NOMO-1 treated with dmso at 0.1 percent for 144 hours (cell line): Measurements from ENCODE around the gene EPM2AIP1.
A peak's percentile ranks its signal among the peaks of the same experiment; 100 is the strongest.
"Not testable (repeated sequence)": the region's sequence is repeated elsewhere in the genome, so short reads cannot be mapped to it uniquely, and the experiment has no call there.

Experiments
- DNase-seq: peaks from one replicate; lab custom pipeline; 2025; ENCODE audit not compliant: unreplicated experiment; lab: John Stamatoyannopoulos, UW

The EPM2AIP1 gene

GRCh38 chr3:36992806-36993325, at the start of gene EPM2AIP1:
EPM2AIP1 (minus strand) TSS chr3:36993131; CDS start chr3:36993077, 54 bp downstream.
- no peak for DNase-seq

- DNase-seq: not testable (repeated sequence)
Observed at GRCh38 chr3:37042712-37043111, 49.8 kb upstream of the EPM2AIP1 start.

DNA sequence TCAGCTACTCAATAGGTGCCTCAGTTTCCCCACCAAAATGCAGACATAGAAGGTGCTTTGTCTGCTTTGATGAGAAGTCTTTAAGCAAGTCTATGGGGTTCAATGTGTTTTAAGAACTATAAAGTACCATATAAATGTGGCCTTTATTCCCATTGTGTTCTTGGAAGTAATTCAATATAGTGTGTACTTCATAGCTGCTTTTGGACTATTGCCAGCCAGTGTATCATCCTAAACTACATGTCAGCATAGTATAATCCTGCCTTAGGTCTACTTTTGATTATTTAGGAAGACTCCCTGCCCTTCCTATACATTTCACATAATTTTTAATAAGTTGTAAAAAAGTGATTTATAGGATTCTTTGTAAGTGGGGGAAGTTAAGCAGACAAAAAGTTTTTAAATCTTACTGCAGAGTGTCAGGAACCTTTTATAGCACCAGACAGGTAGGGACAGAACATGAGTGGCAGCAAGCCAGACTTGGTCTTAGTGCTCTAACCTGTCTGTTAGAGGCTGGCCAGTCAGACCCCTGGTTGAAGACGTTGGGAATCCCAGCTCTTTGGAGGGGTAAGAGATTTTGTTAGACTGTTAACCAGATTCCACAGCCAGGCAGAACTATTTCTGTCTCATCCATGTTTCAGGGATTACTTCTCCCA, 48.7 kb upstream of the EPM2AIP1 start:
- no peak for DNase-seq

GRCh38 chr3:37040231-37040630, 47.3 kb upstream of the EPM2AIP1 start:
- DNase-seq: no peak

DNA sequence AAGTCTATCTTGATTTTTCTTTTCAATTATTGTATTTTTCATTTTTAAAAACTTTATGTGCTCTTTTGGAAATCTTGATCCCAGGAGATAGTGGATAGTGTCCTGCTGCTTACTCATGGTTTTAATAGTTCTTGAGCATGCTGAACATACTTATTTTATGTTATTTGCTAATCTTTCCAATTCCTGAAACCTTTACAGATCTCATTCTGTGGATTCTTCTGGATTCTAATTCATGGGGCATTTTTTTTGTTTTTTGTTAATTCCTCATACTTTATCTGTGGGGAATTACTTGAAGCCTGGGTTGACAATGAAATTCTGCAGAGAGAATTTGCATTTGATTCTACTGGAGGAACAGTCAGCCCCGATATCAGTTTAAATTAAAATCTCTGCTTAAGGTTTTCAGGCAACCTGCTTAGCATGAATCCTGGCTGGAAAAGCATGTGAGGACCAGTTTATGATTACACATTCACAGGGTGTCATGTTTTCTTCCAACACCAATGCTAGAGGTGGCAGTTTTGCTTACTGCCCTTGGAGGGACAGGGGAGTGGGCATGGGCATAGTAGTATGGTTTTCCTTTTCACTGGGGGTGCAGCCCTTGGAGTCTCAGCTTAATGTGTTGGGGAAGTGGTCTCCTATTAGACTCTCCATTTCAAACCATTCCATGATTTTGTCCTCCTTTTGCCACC, 46.4 kb upstream of the EPM2AIP1 start:
- DNase-seq: no peak

- no peak for DNase-seq
Observed at GRCh38 chr3:37037352-37037751, 44.4 kb upstream of the EPM2AIP1 start.

DNA sequence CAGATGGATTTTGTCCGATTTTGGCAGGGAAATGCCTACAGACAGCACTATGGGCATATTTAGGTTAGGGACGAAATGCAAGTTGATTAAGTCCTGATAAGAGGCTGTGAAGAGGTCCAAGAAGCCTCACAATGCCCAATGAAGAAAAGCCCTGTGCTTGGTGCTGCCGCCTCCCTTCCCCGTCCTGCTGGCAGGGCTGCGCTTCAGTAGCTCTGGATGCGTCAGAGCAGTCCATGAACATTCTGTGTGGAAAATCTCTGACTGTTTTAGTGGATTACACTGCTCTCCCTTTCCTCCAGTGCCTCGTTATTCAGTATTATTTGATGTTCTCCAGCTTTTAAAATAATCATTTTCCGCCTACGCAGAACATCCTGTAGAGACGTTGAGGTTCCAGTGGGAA, 40.0 kb upstream of the EPM2AIP1 start:
- no peak for DNase-seq

DNA sequence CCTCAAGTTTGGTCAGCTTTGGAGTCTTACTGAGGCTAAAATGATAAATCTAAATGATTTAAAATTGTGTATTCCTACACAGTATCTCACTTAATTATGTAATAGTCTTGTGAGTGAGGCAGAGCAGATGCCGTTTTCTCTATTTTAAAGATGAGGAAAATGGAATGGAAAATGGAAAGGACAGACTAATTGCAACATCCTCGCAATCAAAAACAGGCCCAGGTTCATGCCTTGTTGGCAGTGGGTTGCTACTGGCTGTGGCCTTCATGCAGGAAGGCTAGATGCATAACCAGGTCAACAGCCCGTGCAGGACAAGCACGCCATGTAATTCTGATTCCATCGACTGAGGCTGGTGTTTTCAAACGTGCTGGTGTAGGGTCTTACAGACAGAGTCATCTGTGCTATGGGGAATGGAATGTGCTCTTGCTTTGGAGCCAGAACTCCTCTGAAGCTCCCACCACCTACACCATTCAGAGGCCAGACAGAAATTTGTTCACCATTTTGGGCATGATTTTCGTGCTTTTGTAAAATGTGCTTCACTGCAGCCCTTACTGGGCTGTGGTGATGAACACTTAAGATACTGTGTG, 38.3 kb upstream of the EPM2AIP1 start:
- no peak for DNase-seq

DNA sequence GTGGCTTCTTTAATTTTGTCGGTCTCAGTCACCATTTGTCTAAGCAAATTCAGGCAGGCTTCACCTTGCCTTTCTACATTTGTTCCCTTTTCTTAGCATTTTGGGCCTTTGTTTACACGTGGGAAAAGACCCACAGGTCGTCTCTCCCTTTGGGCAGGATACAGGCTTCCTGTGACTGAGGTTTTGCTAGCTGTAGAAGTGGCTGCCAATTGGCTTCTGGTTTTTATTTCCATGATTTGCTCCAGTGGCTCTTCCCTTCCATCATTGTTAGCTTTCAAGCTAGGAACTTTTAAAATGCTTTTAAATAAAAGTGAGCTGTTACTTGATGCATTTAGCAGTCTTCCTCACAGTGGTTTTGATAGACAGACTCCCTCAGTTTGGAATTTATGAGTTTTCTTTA, 37.7 kb upstream of the EPM2AIP1 start:
- DNase-seq: no peak

DNA sequence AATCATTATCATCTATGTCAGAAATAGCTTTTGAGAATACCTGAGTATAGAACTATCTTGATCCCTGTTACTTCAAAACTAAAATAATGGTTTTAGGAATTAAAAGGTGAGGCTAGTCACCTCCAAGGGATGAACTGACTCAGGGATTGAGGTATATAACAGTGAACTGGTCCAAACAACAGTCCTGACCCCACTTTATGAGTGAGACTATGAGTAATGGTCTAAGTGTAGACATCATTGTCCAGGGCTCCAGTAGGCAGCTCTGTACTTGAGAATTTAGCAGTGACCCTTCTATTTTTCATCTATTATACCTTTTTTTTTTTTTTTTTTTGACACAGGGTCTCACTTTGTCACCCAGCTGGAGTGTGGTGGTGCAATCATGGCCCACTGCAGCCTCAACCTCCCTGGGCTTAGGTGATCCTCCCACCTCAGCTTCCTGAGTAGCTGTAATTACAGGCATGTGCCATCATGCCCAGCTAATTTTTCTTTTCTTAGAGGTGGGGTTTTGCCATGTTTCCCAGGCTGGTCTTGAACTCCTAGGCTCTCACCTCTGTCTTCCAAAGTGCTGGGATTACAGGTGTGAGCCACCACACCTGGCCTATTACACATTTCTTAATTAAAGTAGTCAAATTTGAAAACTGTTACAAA, 36.7 kb upstream of the EPM2AIP1 start:
- no peak for DNase-seq

- DNase-seq: no peak
Observed at GRCh38 chr3:37029111-37029510, 36.2 kb upstream of the EPM2AIP1 start.

DNA sequence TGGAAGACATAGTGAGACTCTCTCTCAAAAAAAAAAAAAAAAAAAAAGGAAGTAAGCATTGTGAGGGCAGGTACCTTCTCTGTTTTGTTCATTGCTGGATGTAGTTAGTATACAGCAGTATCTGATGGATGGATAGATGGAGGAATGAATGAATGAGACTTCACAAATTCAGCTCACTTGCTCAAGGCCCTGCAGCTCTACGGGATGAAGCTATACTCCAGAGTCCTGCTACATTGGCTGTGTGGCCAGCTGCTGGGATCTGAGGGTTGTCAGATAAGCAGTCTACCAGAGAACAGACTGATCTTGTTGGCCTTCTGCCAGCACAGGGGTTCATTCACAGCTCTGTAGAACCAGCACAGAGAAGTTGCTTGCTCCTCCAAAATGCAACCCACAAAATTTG, 35.4 kb upstream of the EPM2AIP1 start:
- no peak for DNase-seq

DNA sequence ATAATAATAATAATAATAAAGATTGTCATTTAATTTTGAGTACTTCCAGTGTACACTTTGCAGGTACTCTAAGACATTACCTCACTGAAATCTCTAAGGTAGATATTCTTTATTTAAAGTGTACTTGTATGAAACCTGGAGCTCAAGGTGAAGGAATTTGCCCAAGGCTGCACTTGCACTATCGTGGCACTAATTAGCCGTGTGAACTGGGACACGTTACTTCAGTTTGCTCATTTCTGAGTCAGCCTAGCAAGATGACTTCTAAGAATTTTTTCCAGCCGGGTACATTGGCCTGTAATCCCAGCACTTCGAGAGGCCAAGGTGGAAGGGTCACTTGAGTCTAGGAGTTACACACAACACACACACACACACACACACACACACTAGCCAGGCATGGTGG, 33.9 kb upstream of the EPM2AIP1 start:
- no peak for DNase-seq

DNA sequence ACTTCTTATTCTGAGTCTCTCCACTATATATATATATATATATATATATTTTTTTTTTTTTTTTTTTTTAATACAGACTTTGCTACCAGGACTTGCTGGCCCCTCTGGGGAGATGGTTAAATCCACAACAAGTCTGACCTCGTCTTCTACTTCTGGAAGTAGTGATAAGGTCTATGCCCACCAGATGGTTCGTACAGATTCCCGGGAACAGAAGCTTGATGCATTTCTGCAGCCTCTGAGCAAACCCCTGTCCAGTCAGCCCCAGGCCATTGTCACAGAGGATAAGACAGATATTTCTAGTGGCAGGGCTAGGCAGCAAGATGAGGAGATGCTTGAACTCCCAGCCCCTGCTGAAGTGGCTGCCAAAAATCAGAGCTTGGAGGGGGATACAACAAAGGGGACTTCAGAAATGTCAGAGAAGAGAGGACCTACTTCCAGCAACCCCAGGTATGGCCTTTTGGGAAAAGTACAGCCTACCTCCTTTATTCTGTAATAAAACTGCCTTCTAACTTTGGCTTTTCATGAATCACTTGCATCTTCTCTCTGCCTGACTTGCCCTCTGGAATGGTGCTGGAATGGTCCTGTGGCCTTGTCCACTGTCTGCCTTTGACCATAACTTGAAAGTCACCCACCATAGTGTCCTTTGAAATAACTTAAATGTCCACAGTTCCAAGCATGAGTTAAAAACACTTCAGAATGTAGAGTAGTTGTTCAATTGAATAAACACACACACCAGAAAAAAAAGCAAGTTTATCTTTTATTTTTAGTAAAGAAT, 32.8 kb upstream of the EPM2AIP1 start:
- DNase-seq: no peak

GRCh38 chr3:37024820-37025405, 32.0 kb upstream of the EPM2AIP1 start:
- peak; percentile 73 for DNase-seq

GRCh38 chr3:37024092-37024491, 31.2 kb upstream of the EPM2AIP1 start:
- DNase-seq: peak; percentile 1

DNA sequence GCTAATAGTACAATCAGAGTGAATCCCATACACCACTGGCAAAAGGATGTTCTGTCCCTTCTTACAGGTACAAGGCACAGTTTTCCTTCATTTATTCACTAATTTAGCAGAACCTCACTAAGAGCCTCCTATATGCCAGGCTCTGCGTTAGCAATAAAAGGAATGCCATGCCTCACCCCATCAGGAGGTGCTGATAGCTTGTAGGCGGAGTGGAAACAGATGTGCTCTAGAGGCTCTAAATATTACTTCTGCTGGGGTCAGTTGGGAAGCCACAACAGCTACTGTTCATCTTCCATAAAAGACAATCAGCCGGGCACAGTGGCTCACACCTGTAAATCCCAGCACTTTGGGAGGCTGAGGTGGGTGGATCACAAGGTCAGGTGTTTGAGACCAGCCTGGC, 24.8 kb upstream of the EPM2AIP1 start:
- DNase-seq: no peak

DNA sequence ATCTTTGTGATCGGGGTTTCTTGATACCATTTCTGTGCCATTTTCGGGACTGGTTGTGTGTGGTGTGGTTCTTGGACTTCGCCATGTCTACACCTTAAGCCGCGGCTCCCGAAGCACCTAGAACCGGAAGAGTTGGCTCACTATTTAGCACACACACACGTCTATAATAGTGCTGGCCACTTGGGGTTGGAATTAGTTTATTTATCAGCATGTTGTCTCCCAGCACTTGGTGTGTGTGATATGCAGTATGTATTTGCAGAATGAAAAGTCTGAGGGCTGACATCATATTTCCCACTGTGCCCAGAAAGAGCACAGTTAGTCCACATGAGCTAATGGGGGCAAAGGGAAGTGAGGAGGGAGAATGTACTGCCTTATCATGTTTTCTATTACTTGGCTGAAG, 24.0 kb upstream of the EPM2AIP1 start:
- no peak for DNase-seq

DNA sequence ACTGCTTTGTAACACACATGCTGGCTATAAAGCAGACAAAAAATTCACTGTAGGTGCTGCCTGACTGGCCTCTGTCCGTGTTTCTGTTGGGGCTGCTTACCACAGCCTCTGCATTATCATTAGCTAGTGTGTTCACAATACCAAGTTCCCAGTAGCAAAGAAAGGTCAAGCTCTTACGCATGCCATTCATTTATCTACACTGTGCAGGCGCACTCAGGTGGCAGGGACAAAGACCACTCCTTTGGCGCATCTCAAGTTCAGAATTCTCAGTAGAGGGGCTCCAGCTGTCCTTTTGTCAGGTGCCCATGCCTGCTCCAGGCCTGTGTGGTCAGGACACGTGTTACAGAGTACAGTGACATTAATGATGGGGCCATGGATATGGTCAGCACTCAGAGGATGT, 22.7 kb upstream of the EPM2AIP1 start:
- no peak for DNase-seq

DNA sequence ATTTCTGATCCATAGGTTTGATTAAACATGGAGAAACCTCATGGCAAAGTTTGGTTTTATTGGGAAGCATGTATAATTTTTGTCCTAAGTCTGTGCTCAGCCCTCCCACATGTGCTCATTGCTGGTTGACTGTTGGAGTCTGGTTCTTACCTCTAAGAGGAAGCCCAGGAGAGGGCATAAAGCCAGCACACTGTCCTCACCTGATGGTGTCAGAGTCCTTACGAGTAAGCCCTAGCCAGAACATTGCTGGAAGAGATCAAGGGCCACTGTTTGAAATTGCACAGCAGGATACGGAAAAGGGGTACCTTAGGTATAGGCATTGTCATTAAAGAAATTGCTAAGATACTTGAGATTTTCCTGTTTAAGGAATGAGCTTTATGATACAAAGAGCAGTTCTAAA, 21.7 kb upstream of the EPM2AIP1 start:
- no peak for DNase-seq
